NCI-H774 (cell line): ENCODE measurements around the gene PPP6C.
"Not testable (repeated sequence)": the region's sequence is repeated elsewhere in the genome, so short reads cannot be mapped to it uniquely, and the experiment has no call there.

Experiments used
- DNase-seq: peaks from one replicate; lab custom pipeline; 2025; lab: John Stamatoyannopoulos, UW

Gene PPP6C

DNA sequence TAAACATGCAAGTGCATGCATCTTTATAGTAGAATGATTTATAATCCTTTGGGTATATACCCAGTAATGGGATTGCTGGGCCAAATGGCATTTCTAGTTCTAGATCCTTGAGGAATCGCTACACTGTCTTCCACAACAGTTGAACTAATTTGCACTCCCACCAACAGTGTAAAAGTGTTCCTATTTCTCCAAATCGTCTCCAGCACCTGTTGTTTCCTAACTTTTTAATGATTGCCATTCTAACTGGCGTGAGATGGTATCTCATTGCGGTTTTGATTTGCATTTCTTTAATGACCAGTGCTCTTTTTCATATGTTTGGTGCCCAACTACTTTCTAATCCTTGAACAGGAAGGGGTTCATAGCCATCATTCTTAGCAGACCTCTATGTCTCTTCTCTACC lies 7.8 kb downstream of the PPP6C start:
- not testable (repeated sequence) for DNase-seq

DNA sequence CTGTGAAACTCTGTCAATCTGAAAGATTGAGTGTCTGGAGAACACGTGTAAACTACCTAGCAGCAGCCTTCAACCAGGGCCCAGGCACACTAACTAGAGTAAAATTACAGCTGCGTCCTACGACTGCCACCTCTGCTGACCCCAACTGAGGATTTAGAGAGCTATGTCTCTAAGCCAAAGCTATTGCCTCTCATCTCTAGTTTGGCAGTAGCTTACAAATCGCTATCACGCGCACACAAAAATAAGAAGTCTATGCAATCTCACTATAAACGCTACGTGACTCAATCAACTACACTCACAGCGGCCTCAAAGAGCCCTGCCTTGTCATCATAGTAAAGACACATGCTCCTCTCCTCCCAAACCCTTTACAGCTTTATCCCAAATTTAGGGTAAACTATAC lies 8.7 kb downstream of the PPP6C start:
- no peak for DNase-seq

DNA sequence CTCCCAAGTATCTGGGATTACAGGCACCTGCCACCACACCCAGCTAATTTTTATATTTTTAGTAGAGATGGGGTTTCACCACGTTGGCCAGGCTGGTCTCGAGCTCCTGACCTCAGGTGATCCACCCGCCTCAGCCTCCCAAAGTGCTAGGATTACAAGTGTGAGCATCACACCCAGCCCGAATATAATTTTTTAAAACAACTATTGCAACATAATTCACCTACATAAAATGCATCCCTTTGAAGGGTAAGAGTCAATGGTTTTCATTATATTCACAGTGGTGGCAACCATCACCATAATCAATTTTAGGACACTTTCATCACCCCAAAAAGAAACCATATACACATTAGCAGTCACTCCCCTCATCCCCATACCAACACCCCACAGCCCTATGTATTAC lies 9.8 kb downstream of the PPP6C start:
- not testable (repeated sequence) for DNase-seq

DNA sequence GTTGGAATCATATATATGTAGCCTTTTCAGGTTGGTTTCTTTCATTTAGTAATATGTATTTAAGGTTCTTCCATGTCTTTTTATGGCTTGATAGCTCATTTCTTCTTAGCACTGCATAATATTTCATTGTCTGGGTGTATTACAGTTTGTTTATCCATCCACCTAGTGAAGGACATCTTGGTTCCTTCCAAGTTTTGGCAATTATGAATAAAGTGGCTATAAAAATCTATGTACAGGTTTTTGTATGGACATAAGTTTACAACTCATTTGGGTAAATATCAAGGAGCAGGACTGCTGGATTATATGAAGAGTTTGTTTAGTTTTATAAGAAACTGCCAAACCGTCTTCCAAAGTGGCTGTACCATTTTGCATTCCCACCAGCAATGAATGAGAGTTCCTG lies 11.7 kb downstream of the PPP6C start:
- DNase-seq = no peak

DNA sequence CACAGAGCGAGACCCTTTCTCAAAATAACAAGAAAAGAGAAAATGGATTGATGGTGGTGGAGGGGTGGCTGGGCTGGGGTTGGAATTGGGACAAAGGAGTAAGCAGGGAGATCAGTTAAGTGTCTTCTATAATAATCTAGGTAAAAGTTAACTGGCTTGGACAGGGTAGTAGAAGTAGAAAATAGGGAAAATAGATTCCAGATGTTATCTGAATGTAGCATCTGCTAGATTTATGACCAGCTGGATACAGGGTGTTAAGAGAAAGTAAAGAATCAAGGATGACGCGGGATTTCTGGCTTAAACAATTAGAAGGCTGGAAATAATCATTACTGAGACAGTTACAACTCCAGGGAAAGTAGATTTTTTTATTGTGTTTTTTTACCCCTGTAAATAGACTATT lies 13.0 kb downstream of the PPP6C start:
- DNase-seq = no peak

DNA sequence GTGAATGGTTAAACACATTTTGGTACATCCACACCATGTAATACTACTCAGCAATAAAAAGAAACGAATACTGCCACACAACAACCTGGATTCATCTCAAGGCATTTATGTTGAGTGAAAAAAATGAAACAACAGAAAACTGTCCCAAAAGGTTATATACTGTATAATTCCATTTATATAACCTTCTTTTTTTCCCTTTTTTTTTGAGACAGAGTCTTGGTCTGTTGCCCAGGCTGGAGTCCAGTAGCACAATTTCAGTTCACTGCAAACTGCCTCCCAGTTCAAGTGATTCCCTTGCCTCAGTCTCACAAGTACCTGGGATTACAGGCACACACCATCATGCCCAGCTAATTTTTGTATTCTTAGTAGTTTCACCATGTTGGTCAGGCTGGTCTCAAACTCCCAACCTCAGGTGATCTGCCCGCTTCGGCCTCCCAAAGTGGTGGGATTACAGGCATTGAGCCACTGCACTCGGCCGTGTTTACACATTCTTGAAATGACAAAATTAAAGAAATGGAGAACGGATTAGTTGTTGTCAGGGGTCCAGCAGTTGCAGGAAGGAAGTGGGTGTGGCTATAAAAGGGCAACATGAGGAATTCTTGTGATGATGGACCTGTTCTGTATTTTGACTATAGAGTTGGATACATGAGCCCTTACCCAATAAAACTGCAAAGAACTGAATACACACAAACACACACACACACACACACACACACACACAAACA lies 17.4 kb downstream of the PPP6C start:
- DNase-seq = no peak

DNA sequence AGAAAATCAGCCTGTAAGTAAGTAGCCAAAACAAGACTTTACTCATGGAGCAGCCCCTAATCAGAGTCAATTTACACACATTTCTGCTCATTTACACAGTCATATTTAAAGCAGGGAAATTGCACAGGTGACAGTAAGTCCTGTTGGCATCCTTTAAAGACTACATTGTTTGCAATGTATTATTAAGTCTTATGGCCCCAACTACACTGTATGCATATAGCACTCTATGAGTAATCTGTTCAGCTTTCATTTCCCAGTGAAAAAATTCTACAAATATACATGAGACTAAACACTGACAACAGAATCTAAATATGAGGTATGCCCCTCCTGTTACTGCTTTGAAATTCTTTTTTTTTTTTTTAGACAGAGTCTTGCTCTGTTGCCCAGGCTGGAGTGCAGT lies 19.7 kb downstream of the PPP6C start:
- no peak for DNase-seq

DNA sequence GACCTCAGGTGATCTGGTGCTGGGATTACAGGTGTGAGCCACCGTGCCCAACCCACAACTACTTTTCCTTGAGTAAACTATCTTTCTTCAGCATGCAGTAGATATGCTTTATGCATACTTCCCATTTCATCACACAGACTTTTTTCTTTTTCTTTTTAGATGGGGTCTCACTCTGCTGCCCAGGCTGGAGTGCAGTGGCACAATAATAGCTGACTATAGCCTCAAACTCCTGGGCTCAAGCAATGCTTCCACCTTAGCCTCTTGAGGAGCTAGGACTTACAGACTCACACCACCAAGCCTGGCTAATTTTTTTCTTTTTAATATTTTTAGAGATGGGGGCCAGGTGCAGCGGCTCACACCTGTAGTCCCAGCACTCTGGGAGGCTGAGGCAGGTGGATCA lies 22.8 kb downstream of the PPP6C start:
- no peak for DNase-seq

DNA sequence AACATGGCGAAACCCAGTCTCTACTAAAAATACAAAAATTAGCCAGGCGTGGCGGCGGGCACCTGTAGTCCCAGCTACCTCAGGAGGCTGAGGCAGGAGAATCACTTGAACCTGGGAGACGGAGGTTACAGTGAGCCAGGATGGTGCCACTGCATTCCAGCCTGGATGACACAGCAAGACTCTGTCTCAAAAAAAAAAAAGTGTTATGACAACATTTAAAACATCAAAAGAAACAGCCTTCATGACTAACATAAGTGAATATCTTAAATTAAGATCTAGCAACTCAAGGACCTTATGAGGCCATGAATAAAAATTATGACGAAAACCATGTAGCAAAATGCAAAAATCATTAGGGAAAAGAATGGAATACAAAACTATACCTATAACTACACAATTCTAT lies 26.7 kb downstream of the PPP6C start:
- DNase-seq = not testable (repeated sequence)

DNA sequence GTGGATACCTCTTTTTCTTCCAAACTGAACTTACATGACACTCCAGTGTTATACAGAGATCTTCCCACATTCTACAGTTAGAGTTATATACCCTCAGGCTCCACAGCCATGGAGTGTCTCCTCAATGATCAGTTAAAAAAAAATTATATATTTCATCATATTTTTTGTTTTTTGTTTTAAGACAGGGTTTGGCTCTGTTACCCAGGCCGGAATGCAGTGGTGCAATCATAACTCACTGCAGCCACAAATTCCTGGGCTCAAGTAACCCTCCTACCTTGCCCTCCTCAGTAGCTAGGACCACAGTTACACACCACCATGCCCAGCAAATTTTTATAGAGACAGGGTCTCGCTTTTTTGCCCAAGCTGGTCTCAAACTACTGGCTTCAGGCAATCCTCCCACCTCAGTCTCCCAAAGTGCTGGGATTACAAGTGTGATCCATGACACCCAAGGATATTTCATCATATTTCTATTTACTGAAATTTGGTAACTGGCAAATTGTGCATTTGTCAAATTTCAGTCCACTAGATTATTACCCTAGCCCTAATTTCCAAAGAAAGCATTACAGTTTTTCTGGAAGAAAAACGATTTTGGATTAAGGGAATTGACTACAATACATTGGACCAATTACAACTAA lies 28.2 kb downstream of the PPP6C start:
- DNase-seq = no peak

DNA sequence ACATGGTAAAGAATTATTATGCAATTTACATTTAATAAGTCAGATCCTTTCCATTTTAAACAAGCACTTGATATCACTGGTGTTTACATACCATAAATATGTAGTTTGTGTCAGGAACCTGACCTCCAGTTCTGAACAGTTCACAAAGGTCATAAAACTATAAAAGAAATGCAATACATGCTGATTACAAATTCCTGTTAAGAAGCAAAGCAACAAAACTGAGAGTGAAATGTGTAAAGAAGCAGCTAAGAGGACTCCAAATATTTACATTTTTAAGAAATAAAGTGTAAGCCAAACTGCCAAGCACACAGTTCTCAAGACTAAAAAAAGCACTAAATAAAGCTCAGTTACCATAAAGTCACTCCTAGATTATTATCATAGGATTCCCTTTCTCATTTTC lies 28.9 kb downstream of the PPP6C start:
- no peak for DNase-seq

DNA sequence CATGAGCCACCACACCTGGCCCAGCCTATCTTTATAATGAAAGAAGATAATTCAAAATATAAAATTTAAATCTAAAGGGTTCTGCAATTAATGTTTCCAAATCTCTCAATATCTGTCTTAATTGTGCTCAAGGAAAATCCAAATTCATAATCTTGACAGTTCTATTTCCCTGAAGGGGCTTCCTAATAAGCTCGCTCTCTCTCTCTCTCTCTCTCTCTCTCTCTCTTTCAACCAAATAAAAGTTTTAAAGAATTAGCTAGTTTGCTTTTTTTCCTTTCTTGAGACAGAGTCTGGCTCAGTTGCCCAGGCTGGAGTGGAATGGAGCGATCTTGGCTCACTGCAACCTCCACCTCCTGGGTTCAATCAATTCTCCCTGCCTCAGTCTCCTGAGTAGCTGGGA lies 33.1 kb downstream of the PPP6C start:
- no peak for DNase-seq

DNA sequence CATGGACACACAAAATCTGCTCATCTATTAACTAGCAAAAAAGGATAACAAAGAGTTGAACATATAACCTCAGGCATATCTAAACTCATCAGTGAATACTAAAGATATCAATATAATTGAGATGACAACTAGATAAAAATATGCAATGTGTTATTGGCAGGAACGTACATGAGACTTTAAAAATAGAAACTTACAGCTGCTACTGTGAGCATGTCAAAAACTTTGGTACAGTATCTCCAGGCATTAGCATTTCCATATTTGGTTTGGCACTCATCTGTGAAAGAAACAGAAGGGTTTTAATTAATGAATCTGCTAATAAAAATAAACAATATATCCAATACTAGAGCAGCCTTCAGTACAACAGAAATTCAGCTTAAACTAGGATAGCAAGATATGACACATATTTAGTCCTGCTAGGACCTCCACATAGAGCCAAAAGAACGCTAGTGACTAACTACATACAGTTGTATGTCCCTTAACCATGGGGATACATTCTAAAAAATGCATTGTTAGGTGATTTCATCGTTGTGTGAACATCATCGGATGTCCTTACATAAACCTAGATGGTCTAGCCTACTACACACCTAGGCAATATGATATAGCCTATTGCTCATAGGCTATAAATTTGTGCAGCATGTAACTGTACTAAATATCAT lies 35.8 kb downstream of the PPP6C start:
- no peak for DNase-seq

DNA sequence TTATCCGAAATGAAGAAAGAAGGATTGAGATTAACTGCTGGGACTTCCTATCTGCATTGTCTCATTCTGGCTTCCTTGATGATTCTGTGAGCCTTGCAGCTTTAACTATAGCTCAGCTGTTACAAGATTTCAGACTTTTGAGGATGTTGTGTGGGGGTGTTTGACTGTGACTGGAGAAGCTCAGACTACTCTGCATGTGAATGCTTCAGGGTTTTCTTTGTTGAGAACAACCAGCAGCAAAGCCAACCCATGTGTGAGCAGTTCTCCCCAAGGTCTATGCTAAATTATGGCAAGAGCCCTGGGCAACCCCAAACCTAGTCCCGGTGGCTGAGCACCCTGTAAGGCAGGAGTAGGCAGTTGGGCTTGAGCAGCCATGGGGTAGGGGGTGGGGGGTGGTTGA lies 37.9 kb downstream of the PPP6C start:
- DNase-seq = no peak

DNA sequence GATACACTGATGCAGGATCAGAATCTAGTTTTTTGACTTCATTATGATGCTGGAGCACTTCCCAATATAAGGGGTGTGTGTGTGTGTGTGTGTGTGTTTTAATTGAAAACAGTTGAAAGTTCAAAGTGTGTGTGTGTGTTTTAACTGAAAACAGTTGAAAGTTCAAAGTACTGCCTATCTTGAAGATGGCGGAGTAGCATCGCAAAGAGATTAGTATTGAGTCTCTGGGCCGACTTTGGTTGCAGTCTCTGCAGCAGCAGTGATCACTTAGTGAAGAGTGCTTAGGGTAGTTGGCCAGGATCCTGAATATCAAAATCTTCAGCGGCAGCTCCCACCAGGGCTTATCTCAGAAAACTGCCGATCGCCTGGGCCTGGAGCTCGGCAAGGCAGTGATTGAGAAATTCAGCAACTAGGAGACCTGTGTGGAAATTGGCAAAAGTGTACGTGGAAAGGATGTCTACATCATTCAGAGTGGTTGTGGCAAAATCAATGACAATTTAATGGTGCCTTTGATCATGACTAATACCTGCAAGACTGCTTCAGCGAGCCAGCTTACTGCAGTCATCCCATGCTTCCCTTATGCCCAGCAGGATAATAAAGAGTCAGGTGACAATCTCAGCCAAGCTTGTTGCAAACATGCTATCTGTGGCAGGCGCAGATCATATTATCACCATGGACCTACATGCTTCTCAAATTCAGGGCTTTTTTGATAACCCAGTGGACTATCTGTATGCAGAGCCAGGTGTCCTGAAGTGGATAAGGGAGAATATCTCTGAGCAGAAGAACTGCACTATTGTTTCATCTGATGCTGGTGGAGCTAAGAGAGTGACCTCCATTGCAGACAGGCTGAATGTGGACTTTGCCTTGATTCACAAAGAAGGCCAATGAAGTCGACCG lies 39.0 kb downstream of the PPP6C start:
- DNase-seq = no peak

DNA sequence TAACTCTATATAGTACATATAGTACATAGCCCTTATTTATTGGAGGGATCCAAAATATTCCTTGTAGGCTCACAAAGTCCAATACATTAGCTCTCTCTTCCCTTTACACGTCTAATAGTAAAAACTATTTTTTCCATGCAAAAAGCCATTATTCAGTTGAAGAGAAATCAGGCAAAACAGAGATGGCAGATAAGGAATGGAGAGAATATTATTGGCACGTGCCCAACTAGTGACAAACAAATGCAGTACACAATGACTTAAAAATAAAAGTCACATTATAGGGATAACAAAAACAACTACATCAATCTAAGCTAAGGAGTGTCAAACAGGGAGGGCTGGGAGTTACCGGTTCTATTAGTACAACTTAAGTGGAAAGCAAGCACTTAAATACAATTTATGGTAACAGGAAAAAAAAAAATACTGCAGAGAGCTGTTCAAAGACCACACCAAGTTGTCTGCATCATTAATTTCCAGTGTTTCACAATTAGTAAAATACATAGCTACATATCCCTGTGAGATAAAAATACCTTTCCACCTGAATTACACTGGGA lies 42.1 kb downstream of the PPP6C start:
- no peak for DNase-seq

DNA sequence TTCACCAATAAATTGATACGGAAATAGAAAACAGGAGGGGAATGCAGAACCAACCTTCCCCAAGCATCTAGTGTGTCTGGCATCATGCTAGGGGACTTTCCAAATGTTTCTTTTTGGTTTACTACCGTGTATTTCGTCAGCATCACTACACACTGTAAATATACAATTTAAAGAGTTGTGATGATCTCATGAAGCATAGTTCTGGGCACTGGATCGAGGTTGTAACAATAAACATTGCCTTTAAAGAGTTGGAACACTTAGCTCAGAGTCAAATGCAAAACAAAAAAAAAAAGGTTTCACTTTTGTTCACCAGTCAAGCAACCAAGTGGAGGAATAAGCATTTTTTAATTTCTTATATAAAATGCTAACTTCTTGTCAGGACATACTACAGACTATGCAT lies 43.4 kb downstream of the PPP6C start:
- no peak for DNase-seq

DNA sequence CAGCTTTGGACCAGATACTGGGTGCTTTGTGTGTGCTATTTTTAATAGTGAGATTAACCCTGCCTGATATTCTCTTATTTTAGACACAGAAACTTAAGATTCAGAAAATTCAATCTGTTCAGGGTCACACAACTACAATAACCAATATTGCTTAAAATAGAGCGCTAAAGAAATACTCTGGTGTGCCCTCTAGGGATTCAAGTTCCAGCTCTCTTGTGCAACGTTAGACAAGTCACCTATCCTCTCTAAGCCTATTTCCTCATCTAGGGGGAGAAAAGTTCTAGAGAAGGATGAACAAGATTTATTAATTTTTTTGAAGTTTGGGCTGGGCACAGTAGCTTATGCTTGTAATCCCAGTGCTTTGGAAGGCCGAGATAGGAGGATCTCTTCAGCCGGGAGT lies 44.2 kb downstream of the PPP6C start:
- no peak for DNase-seq

DNA sequence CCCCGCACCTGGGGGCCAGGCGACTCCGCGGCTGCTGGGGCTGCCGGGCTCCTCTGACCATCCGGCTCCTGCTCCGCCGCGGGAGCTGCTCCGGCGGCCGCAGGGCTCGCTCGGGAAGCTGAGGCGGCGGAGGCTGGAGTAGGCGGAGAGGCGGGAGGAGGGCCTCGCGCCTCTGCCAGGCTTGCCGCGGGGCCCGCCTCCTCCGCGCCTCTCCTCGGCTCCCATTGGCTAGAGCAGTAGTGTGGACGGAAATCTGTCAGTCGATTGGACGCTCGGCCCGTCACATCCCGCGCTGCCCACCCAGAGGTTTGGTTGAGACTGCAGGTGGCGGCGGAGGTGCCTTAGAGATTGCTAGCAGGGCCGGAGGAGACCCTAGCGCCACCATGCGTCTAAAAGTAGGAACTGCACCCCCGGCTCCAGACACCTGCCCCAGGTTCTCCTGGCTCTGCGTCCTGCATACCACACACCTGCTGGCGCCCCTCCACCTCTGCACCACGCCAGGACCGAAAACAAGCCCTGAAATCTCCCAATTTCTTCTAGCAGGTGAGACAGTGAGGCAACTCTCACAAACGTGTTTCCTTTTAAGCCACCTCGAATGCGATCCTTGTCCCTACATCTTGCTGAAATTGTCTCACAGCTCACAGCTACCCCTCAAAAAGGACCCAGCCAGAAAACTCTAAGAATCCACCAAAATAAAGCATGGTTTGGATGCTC lies 46.1 kb downstream of the PPP6C start, which contains the start of gene SCAI:
Gene SCAI (minus strand): TSS at position 152 of the 714 bp plus-strand sequence. CDS start 91 bp downstream, at position 61.
- peak; percentile 99 for DNase-seq

DNA sequence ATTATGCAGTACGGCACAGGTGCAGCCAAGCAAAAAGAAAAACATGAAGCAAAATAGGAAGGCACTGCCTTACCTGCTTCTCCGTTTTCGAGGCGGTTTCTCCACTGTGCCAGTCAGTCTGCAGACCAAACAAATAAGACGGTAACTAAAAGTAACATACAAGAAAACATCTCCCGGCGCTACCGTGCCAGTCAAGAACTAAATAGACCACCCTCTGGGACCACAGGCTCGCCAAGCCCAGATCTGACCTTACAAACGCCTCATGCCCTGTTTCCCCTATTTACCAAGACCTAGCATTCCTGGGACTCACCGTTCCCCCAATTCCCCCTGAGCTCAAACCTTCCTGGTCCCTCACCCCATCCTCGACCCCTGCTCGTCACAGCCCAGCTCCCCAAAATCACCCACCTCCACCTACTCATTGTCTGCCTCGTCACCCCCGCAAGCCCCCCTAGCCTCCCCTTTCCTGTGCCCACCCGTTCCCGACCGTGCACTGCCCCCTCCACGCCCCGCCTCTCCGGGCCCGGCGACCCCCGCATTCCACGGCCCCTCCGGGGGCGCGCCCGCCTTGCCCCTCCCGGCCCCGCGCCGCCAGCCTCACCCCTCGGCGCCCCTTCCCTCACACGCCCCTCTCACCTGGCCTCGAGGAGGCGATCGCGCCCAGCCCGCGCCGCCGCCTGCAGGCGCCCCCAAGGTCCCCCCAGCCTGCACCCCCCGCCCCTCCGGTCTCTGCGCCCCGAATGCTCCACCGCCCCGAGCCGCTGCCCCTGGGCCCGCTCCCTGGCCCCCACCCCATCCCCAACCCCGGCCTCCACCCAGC lies 46.8 kb downstream of the PPP6C start:
- no peak for DNase-seq
